Measurements from ENCODE around the gene TEP1.
"Not testable (repeated sequence)": the region's sequence is repeated elsewhere in the genome, so short reads cannot be mapped to it uniquely, and the experiment has no call there.

The TEP1 gene

GRCh38 chr14:20386276-20386855 is 26.9 kb downstream of the TEP1 start:
- no peak for DNase-seq

- DNase-seq: no peak
Observed at GRCh38 chr14:20384886-20385285, 28.4 kb downstream of the TEP1 start.

GRCh38 chr14:20384321-20384720 is 29.0 kb downstream of the TEP1 start:
- DNase-seq: no peak

- no peak for DNase-seq
Observed at GRCh38 chr14:20383636-20384035, 29.7 kb downstream of the TEP1 start.

DNA sequence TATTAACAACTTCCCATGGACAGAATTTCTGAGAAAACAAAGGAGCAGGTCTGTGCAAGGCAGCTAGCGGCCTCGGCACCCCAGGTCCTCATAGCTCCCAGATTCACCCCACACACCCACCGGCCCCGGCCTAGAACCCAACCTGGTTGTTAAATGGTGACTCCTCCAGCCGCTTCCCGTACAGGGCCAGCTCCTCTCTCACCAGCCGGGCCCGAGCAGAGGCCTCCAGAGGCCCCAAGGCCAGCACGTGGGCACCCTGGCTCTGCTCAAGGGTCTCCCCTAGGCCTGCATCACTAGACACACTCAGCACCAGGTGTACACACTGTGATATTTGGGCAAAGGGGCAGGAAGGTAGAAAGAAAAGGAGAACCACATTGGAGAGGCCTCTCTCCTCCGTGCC is 30.3 kb downstream of the TEP1 start:
- no peak for DNase-seq

GRCh38 chr14:20382526-20382925 is 30.8 kb downstream of the TEP1 start:
- DNase-seq: no peak

DNA sequence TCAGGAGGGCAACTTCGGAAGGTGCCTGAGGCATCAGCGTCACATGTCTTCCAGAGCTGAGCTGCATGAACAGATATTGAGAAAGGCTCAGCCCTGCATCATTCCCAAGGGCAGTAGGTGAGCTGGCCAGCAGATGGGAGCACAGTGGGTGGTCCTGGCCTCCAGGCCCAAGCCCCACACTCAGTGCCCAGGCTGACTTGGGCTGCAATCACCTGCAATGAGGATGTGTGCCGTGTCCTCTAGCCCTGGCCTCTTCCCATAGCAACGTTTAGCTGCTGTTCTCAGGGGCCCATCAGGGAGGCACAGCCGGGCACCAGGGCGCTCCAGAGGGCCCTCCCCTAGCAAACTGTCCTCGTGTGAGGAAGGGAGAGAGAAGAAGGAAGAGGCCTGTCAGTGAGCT is 32.0 kb downstream of the TEP1 start:
- no peak for DNase-seq

- DNase-seq: no peak
Observed at GRCh38 chr14:20380681-20381080, 32.6 kb downstream of the TEP1 start.

- no peak for DNase-seq
Observed at GRCh38 chr14:20379743-20380142, 33.6 kb downstream of the TEP1 start.

DNA sequence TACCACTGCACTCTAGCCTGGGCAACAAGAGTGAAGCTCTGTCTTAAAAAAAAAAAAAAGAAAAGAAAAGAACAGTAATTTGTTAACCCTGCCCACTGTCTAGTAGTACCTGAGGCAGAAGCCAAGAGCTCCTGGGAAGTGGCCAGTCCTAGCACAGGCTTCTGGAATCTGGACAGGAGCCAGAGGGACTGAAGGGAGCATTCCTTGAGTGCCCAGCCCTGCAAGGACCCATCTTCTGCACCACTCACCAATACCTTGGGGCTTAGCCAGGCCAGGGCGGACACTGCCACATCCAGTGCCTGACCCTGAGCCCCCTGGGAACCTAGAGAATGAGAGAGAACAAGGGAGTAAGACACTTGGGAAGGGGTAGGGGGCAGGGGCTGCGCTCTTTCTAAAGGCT is 36.1 kb downstream of the TEP1 start:
- DNase-seq: no peak

DNA sequence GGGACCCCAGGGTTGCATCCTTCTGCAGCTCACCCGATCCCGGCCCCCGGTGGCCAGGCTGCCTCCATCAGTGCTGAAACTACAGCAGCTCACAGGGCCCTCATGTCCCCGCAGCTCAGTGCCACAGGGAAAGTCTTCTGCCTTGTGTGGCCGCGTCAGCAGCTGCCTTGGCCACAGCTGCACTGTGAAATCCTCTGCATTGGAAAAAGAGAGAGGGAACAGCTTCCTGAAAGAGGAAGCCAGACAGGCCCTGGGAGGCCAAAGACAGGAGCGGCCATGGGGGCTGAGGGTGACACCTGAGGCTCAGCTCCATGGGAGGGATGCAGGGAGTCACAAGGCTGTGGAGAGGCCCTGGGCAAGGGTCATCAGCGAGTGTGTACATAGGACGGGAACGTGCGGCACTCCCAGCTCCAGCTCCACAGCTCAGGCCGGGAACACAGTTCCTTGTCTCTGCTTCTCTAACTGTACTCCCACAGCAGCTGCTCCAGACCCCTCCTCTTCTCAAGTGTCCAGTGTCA is 37.2 kb downstream of the TEP1 start:
- no peak for DNase-seq

- no peak for DNase-seq
Observed at GRCh38 chr14:20375471-20375870, 37.8 kb downstream of the TEP1 start.

GRCh38 chr14:20372796-20373195 is 40.5 kb downstream of the TEP1 start:
- DNase-seq: no peak

DNA sequence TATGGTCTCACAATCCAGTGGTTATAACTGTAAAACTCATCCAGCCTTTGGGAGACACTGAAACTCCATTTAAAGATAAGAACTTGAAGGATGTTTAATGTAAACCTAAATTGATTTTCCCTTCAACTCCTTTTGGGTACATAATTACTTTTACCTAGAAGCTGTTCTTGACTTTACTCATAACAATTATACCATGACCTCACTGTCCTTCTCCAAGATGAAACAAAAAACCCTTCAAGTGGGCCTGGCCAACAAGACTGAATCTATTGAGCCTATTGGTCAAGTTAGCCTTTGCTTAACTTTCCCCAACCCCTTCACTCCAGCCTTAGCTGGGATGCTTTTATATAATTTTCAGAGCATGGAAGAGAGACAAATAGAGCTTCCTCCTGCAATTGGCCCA is 47.4 kb downstream of the TEP1 start:
- no peak for DNase-seq

- not testable (repeated sequence) for DNase-seq
Observed at GRCh38 chr14:20358474-20358873, 54.8 kb downstream of the TEP1 start.

GRCh38 chr14:20356422-20356821 is 56.9 kb downstream of the TEP1 start:
- DNase-seq: no peak

GRCh38 chr14:20350860-20351259 is 62.4 kb downstream of the TEP1 start:
- DNase-seq: no peak

- DNase-seq: no peak
Observed at GRCh38 chr14:20350282-20350681, 63.0 kb downstream of the TEP1 start.

DNA sequence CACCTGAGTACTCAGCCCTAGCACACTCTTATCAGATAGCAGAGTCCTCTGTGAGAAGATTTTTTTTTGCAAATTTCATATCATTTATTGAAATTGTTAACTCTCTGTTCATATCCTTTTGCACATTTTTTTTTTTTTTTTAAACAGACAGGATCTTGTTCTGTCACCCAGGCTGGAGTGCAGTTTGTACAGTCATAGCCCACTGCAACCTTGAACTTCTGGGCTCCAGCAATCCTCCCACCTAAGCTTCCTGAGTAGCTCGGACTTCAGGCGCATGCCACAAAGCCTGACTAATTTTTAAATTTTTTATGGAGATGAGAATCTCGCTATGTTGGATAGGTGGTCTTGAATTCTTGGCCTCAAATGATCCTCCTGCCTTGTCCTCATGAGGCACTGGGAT is 65.6 kb downstream of the TEP1 start:
- DNase-seq: no peak

DNA sequence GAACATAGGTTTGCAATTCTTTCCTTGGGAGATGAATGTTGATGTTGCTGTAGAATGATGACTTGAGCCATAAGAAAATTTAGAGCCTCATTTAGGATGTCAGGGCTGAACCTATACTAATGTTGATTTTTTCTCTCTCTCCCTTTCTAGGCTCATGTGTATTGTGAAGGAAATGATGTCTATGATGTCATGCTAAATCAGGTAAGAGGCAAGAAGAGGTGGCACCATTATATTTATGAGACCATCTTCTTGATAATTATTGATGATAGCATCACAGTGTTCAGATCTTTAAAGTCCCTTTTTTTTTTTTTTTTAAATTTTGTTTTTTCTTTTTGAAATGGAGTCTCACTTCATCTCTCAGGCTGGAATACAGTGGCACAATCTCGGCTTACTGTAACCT is 66.6 kb downstream of the TEP1 start:
- no peak for DNase-seq

GRCh38 chr14:20345366-20345765 is 67.9 kb downstream of the TEP1 start:
- DNase-seq: no peak

- DNase-seq: no peak
Observed at GRCh38 chr14:20343862-20344220, 69.5 kb downstream of the TEP1 start.

DNA sequence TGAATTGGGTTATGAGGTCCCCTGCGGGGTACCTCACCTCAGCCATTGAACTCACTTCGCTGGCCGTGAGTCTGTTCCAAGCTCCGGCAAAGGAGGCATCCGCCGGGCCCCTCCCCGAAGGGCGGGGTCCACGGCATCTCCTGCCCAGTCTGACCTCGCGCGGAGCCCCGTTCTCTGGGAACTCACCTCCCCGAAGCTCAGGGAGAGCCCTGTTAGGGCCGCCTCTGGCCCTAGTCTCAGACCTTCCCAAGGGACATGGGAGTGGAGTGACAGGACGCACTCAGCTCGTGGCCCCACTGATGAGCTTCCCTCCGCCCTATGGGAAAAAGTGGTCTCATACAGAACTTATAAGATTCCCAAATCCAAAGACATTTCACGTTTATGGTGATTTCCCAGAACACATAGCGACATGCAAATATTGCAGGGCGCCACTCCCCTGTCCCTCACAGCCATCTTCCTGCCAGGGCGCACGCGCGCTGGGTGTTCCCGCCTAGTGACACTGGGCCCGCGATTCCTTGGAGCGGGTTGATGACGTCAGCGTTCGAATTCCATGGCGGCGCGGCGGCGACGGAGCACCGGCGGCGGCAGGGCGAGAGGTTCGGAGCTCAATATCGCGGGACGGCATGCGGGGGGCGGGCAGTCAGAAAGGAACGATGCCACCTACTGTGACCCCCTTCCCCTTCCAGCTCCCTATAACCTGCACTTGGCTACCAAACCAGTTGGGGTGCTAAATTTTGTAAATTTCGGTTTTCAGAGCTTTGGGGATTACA is 70.0 kb downstream of the TEP1 start, which contains the start of gene PARP2:
Gene PARP2 (plus strand): TSS at position 544 of the 770 bp plus-strand sequence. CDS start 7 bp downstream, at position 551.
- DNase-seq: peak; percentile 89

DNA sequence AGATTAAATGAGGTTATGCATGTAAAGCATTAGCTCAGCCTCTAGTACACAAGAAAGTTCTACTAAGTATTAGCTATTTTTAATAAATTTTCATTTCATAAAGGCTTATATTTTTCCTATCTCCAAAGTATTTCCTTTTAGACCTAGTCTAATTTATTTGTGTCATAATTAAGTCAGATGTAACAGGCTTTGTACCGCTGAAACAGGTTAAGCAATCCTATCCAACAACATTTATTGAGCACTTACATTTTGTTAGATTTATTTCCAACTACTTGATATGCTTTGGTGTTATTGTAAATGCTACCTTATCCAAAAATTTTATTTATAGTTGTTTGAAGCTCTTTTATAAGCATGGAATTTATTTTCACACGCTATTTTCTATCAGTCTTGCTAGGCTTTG is 71.7 kb downstream of the TEP1 start:
- DNase-seq: no peak

- DNase-seq: not testable (repeated sequence)
Observed at GRCh38 chr14:20341032-20341431, 72.3 kb downstream of the TEP1 start.
